NOMO-1 treated with DMSO at 0.1 percent for 48 hours (cell line): ENCODE data around the gene CYBRD1.

Experiments
- DNase-seq: peaks from one replicate; lab custom pipeline; 2025; ENCODE audit not compliant: unreplicated experiment; lab: John Stamatoyannopoulos, UW

The CYBRD1 gene

GRCh38 chr2:171553236-171553635 is 31.0 kb downstream of the CYBRD1 start:
- DNase-seq, result no peak

DNA sequence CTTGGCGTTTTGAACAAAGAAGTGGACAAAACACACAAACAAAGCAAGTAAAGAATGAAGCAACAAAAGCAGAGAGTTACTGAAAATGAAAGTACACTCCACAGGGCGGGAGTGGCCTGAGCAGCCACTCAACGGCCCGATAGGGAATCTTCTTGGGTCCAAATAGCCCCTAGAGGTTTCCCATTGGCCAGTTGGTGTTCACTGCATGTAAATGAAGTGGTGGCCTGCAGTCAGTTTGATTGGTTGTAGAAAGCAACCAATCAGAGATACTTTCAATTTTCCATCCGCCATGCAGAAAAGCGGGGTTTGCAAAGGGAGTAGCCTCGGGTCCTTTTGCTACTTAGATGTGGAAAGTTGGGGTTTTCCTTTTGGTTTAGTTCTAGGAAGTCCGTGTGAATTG is 31.6 kb downstream of the CYBRD1 start:
- no peak for DNase-seq

GRCh38 chr2:171554991-171555615 is 32.8 kb downstream of the CYBRD1 start:
- no peak for DNase-seq

DNA sequence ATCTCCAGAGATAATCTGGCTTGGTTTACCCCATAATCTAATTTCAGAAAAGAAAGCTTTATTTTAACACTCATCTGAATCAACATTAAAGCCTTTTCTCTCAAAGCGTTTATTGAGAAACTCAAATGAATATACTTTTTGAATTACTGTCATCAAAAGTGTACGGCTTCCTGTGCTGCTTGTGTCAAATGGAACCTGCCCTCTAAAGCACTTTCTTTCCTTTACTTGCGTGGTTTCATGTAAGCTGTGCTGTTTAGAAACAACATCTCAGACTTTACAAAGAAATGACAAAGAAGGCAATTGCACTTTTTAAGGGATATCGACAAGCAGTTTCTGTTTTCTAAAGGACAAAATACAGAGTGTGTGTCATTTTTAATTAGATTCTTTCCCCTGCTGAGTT is 35.1 kb downstream of the CYBRD1 start:
- no peak for DNase-seq

DNA sequence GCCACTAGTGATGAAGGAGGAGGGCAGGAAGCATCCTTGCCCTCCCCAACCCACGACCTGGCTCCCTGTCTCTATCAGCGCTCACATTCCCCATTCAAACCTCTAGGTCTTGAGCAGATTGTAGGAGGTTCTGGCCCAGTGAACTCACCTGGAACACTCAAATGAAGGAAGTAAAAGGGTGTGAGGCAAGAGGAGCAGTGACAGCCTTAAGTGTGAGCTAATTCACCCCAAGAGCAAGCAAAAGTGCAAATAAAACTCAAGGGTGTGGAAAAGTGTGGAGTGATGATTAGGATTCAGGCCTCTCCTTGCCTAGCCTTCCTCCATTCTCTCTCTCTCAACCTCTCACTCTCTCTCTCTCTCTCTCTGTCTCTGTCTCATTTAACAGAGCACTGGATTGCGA is 41.0 kb downstream of the CYBRD1 start:
- DNase-seq, result no peak

DNA sequence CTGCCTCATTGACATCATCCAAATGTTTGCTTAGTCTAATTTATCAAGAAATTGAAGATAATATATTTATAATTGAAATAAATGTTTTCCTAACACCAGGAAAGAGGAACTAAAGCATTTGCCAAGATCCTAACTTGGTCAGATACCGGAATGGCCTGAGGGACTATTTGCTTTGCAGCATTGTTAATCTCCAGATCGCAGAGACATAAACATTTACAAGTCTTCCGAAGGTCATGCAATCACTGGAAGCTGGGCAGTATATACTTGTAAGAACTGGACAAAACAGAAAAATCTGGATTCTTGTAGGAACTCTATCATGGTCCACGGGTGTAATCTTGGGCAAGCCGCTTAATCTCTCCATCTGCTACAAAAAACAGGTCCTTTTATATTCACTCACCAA is 42.2 kb downstream of the CYBRD1 start:
- DNase-seq, result no peak

DNA sequence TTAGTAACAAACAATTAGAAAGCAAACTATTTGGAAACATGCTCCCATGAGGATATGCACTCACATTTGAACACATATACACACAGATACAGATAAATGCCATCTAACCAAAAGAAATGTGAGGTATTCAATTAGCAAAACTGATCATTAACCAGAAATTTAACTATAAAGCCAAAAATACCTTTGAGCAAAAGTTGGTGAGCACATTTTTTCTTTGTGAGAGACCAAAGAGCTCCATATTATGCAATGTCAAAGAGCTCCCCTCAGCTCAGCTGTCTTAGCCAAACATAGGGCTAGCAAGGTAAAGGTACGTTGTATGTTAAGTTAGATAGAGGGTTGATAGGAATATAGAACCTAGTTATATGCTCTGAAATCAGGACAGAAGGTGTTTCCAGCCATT is 43.8 kb downstream of the CYBRD1 start:
- DNase-seq, result no peak

DNA sequence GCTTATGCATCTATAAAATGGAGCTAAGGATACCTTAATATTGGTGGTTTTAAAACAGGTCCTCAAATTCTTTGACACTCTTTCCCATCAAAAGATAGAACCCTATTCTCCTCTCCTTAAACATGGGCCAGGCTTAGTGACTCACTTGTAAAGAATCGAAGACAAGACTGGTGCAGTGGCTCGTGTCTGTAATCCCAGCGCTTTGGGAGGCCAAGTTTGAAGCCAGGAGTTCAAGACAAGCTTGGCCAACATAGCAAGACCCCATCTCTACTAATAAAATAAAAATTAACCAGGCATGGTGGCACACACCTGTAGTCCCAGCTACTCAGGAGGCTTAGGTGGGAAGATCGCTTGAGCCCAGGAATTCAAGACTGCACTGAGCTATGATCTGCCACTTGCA is 44.5 kb downstream of the CYBRD1 start:
- DNase-seq, result no peak

DNA sequence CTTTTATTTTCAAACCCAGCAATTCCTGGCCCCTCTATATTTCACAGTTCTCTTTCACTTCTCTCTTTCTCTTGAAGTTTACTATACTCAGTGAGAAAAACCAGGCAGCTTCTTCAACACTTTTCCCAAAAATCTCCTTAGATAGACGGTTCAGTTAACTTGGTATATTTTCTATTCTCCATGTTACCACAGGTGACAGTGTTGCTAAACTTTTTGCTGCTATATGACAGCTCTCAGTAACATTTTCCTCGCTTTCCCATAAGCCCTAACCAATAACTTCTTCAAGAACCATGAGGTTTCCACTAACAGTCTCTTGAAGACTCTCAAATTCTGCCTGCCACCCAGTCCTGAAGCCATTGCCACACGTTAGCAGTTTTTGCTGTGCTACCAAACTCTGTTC is 45.8 kb downstream of the CYBRD1 start:
- peak; percentile 31 for DNase-seq

DNA sequence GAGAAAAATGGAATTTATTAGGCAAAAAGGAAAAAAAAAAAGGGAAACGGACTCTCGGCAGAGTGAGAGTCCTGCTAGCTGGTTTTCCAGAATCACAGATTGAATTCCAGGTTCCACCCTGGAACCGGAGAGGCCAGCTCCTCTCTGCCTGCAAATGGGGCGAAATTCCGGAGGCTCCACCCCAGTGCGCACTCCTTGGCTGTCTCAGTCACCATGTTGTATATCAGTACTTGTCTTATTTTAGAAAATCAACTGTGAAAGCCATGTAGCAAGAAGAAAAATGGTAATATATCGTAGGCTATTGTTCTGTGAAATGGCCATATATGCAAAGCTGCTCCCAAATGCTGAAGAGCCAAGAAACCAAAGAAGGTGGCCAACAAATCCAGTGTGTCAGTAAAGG is 49.4 kb downstream of the CYBRD1 start:
- no peak for DNase-seq

GRCh38 chr2:171574149-171574795 is 52.0 kb downstream of the CYBRD1 start:
- peak; percentile 51 for DNase-seq

GRCh38 chr2:171575606-171576005 is 53.3 kb downstream of the CYBRD1 start:
- no peak for DNase-seq

DNA sequence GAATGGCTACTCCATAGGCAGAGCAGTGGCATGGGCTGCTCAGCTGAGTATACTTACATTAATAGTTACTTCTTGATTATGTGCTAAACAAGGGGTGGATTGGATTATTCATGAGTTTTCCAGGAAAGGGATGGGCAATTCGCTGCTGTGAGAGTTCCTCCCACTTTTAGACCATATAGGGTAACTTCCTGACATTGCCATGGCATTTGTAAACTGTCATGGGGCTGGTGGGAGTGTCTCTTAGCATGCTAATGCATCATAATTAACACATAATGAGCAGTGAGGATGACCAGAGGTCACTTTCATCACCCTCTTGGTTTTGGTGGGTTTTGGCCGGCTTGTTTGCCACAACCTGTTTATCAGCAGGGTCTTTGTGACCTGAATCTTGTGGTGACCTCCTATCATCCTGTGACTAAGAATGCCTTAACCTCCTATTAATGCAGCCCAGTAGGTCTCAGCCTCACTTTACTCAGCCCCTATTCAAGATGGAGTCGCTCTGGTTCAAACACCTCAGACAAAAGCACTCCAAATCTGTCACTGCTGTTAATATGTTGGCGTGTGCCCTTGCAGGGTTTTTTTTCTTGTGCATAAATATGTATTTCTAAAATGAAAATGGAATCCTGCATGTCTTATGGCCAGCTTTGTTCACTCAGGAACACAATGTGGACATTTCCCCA is 56.0 kb downstream of the CYBRD1 start:
- no peak for DNase-seq

DNA sequence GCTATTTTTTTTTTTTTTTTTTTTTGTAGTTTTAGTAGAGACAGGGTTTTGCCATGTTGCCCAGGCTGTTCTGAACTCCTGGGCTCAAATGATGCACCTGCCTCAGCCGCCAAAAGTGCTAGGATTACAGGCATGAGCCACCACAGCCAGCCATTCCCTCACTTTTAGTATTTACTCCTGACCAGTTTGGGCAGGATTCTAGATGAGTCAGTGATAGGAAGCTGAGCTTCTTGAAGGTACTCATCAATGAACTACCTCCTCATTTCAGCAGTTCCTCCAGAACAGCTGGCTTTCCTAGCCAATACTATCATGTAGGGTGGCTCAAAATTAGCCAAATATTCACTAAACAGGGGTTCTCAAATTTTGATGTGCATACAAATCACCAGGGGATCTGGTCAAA is 57.2 kb downstream of the CYBRD1 start:
- no peak for DNase-seq

- no peak for DNase-seq
Observed at GRCh38 chr2:171583566-171583965, 61.3 kb downstream of the CYBRD1 start.

DNA sequence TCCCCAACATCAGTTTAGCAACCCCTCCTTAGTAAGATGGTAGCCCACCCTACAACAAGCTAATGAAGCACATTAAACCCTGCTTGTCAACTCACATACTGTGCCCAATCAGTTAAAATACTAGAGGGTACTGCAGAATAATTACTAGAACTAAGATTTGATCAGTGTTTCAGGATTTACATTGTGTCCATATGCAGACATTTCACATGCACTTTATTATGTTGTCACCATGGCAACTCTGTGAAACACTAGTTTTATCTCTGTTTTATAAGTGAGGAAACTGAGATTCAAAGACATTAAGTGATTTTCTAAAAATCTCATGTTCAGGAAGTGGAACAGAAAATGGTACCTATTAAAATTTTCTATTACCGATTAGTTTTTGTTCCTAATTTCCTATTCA is 61.7 kb downstream of the CYBRD1 start:
- no peak for DNase-seq

DNA sequence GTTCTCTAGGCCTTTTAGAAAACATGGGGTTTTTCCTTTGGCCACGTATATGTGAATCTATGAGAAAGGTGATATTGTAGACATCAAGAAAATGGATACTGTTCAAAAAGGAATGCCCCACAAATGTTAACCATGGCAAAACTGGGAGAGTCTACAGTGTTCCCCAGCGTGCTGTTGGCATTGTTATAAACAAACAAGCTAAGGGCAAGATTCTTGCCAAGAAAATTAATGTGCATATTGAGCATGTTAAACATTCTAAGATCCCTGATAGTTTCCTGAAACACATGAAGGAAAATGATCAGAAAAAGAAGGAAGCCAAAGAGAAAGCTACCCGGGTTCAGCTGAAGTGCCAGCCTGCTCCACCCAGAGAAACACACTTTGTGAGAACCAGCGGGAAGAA is 64.9 kb downstream of the CYBRD1 start:
- DNase-seq, result no peak

DNA sequence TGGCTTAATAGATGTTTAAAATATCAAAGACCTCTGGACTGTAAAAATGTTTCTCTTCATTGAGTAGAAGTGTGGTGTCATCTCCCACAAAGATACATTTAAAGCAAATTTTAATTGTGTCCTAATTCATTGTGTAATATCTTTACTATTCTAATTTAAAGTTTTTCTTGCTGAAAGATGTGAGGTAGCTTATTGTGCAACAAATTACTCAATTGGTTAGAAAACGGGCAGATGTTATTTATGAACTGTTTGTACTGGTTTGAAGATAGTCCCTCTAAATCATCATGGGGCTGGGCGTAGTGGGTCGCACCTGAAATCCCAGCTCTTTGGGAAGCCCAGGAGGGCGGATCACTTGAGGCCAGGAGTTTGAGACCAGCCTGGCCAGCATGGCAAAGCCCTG is 65.3 kb downstream of the CYBRD1 start:
- DNase-seq, result peak; percentile 78

DNA sequence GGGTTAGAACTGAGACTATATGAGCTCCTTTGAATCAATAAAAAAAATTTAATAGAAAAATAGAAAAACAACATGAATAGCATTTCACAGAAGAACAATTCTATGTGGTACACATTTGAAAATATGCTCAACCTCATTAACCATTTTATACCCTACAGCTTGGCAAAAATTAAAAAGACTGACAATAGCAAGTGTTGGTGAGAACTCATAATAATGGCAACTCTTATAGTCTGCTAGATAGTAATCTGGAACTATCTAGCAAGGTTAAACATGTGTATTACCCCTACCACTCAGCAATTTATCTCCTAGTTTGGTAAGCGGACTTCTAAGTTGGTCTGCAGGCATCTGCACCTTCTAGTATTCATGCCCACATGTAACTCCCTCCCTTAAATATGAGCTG is 67.8 kb downstream of the CYBRD1 start:
- no peak for DNase-seq

DNA sequence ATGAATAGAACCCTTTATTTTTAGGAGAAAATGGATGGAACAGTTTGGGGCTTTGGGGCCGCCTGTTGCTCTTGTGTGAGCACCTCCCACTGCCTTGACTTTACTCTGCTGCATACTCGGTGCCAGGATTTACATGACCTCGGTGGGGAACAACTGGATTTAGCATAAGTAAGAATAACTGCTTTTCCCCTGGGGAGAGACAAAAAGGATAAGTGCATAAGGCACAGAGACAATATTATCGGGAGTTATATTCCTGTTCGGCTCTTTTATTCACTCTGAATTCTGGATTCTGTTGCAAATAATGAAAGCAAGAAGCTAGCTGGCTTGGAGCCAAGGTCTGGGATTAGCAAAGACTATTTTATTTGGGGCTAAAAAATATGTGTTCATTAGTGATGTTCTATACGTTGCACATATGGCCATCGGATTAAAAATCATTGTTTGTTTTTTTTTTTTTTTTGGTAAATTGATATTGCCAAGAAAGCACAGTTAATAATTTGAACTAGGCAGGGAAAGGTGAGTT is 69.8 kb downstream of the CYBRD1 start:
- DNase-seq, result no peak

DNA sequence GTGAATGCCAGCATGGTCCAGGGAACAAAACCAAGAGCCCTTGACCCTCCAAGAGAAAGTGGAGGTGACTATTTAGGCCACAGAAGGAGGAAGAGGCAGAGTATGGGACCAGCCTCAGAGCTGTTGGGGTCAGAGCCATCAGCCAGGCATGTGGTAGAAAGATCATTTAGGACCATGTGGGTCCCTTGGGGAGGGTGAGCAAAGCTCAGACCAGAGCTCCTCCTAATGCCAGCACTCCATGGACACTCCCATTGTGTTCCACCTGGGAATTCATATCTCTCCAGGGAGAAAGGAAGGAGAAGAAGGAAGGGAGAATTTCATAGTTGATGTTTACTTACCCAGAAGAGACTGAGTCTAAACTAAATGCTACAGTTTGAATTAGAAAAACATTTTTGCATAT is 73.2 kb downstream of the CYBRD1 start:
- no peak for DNase-seq

DNA sequence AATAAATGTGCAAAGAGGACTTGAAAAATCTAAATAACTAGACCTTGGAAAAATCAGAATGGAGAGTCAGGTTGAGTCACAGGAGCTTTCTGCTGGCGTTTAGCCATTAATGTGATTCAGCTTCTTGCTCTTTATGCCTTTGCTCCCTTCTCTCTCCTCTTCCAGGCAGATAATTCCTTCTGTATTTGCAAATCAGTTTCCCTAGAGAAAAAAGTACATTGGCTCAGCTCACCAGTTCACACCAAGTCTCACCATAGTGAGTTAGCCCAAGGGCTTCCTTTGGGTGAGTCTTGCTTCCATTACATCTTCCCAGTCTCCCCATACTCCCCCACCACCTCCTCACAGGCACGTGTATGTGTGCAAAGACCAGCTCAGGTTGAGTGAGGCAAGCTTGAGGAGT is 73.6 kb downstream of the CYBRD1 start:
- DNase-seq, result no peak
